ENCODE measurements around the gene AATK. TPM values are rescaled to one million over a fixed set of nuclear protein-coding genes. Genes with fewer than 3 reads are reported as not detected.
A peak's percentile ranks its signal among the peaks of the same experiment; 100 is the strongest.

Gene AATK
- total and polyA plus RNA-seq, 12 donors = 0.73 to 23.3 (median 9.9) TPM

GRCh38 chr17:81160747-81161453, 5.1 kb downstream of the AATK start:
- Histone ChIP-seq H3K27me3 (peaks cover 6% of the 10 kb centered on the region), H3K9me3 (replicated peaks in 1 of 3) (no peaks in the 10 kb centered on the region), H3K4me1 (replicated peaks in 1 of 2) (peaks cover 7 to 17% of the 10 kb centered on the region in 2 donors), H3K4me3 (peak overlapping the region in 1 of 4 donors; percentile 55), H3K36me3 (replicated peaks in 1 of 2) (no peaks in the 10 kb centered on the region), H3K27ac (peak overlapping the region in 1 of 5 donors; percentile 66)
- TF ChIP-seq, protein P1, sequence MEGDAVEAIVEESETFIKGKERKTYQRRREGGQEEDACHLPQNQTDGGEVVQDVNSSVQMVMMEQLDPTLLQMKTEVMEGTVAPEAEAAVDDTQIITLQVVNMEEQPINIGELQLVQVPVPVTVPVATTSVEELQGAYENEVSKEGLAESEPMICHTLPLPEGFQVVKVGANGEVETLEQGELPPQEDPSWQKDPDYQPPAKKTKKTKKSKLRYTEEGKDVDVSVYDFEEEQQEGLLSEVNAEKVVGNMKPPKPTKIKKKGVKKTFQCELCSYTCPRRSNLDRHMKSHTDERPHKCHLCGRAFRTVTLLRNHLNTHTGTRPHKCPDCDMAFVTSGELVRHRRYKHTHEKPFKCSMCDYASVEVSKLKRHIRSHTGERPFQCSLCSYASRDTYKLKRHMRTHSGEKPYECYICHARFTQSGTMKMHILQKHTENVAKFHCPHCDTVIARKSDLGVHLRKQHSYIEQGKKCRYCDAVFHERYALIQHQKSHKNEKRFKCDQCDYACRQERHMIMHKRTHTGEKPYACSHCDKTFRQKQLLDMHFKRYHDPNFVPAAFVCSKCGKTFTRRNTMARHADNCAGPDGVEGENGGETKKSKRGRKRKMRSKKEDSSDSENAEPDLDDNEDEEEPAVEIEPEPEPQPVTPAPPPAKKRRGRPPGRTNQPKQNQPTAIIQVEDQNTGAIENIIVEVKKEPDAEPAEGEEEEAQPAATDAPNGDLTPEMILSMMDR (IDR thresholded peaks at IDR 0.05) = no peak
- no peak for TF ChIP-seq POLR2A (IDR thresholded peaks at IDR 0.05)
- intact Hi-C loops (cut with DNase I) = no loop called here
- 73 to 87% (median 77%) methylated on average over 14 to 32 of the region's 32 CpGs for WGBS, 4 donors
- DNase-seq = no peak

- peaks cover 2% of the 10 kb centered on the region for H3K27me3 ChIP-seq
- 10 to 50% (median 14%) methylated on average over 2 to 28 of the region's 28 CpGs for WGBS, 4 donors
- DNase-seq = peak; percentile 42 to 75 (median 69)
- TF ChIP-seq, protein P1 (IDR thresholded peaks at IDR 0.05) = no peak
- no peak for TF ChIP-seq POLR2A (IDR thresholded peaks at IDR 0.05)
- peak overlapping the region in 2 of 5 donors; percentile 30 to 66 for H3K27ac ChIP-seq
- H3K4me3 ChIP-seq = peak overlapping the region in 2 of 4 donors; percentile 26 to 55
- intact Hi-C loops (cut with DNase I) = no loop called here
- no peaks in the 10 kb centered on the region for H3K36me3 ChIP-seq (replicated peaks in 1 of 2)
- peaks cover 7 to 17% of the 10 kb centered on the region in 2 donors for H3K4me1 ChIP-seq (replicated peaks in 1 of 2)
- H3K9me3 ChIP-seq (replicated peaks in 1 of 3) = no peaks in the 10 kb centered on the region
Measured at GRCh38 chr17:81160306-81160705, 5.7 kb downstream of the AATK start.

- Histone ChIP-seq H3K4me3 (peak overlapping the region in 2 of 4 donors; percentile 26 to 55), H3K27ac (peak overlapping the region in 2 of 5 donors; percentile 30 to 66)
Measured at GRCh38 chr17:81159611-81160265, 6.3 kb downstream of the AATK start.

More at GRCh38 chr17:81159611-81160265, 6.3 kb downstream of the AATK start:
- peaks cover 7 to 17% of the 10 kb centered on the region in 2 donors for H3K4me1 ChIP-seq (replicated peaks in 1 of 2)
- DNase-seq = peak in 2 of 7 donors; percentile 21 to 27
- H3K9me3 ChIP-seq (replicated peaks in 1 of 3) = no peaks in the 10 kb centered on the region
- WGBS, 4 donors = 27 to 35% (median 31%) methylated on average over 12 to 25 of the region's 25 CpGs; no CpG with 5 or more reads in 1 of the 4 donors
- H3K36me3 ChIP-seq (replicated peaks in 1 of 2) = no peaks in the 10 kb centered on the region
- TF ChIP-seq, protein P1 (IDR thresholded peaks at IDR 0.05) = no peak
- no peak for TF ChIP-seq POLR2A (IDR thresholded peaks at IDR 0.05)
- intact Hi-C loops (cut with DNase I) = no loop called here
- H3K27me3 ChIP-seq = no peaks in the 10 kb centered on the region

Data from adrenal gland (tissue), 12 donors.